ENCODE measurements around the gene AGTRAP. TPM values are rescaled to one million over a fixed set of nuclear protein-coding genes. Genes with fewer than 3 reads are reported as not detected.

The AGTRAP gene
- total and polyA plus RNA-seq, 4 donors, result 37.0 to 266 (median 83.3) TPM

DNA sequence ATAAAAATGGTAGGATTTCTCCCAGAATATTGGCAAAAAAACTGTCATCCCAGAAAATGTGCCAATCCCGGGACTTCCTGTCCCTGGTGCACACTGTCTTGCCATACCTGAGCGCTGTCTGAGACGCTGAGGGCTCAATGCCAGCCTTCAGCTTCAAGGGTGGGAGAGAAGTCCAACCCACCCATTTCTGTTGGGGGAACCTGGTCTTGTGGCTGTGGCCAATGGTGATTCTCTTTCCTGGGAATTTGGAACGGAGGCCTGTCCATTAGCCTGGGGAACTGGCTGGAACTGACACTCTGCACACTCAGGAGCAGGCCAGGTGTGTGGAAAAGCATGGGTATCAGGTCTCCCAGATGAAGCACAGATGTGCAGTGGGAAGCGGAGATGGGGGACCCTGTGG, 63.2 kb downstream of the AGTRAP start:
- Histone ChIP-seq H3K4me3 (no peak overlapping the region), H3K4me1 (ENCODE audit: control insufficient read depth in 5 of 5, insufficient read depth in 5 of 5, low read length in 5 of 5) (peaks cover 0 to 23% (median 8%) of the 10 kb centered on the region in 5 donors), H3K27me3 (ENCODE audit: control insufficient read depth in 3 of 3, insufficient read depth in 3 of 3, low read length in 2 of 3) (no peaks in the 10 kb centered on the region), H3K27ac (ENCODE audit: low read depth in 1 of 2, low read length in 1 of 2) (no peak overlapping the region), H3K9me3 (ENCODE audit: control insufficient read depth in 4 of 4, insufficient read depth in 3 of 4, low read length in 3 of 4) (peaks cover 0 to 6% (median 0%) of the 10 kb centered on the region in 4 donors), H3K36me3 (ENCODE audit: control insufficient read depth in 4 of 4, insufficient read depth in 4 of 4, low read length in 4 of 4) (peaks cover 4 to 45% (median 16%) of the 10 kb centered on the region in 4 donors), H3K9ac (ENCODE audit: insufficient read depth in 1 of 2, low read length in 2 of 2) (no peak overlapping the region)
- TF ChIP-seq, protein P1, sequence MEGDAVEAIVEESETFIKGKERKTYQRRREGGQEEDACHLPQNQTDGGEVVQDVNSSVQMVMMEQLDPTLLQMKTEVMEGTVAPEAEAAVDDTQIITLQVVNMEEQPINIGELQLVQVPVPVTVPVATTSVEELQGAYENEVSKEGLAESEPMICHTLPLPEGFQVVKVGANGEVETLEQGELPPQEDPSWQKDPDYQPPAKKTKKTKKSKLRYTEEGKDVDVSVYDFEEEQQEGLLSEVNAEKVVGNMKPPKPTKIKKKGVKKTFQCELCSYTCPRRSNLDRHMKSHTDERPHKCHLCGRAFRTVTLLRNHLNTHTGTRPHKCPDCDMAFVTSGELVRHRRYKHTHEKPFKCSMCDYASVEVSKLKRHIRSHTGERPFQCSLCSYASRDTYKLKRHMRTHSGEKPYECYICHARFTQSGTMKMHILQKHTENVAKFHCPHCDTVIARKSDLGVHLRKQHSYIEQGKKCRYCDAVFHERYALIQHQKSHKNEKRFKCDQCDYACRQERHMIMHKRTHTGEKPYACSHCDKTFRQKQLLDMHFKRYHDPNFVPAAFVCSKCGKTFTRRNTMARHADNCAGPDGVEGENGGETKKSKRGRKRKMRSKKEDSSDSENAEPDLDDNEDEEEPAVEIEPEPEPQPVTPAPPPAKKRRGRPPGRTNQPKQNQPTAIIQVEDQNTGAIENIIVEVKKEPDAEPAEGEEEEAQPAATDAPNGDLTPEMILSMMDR (IDR thresholded peaks at IDR 0.05; ENCODE audit: control extremely low read depth, extremely low read depth), result no peak
- DNase-seq (no peak), ATAC-seq (ENCODE audit: insufficient read depth, low FRiP score) (no peak)
- WGBS, 2 donors, result 97 to 98% methylated on average over 5 of the region's 5 CpGs

DNA sequence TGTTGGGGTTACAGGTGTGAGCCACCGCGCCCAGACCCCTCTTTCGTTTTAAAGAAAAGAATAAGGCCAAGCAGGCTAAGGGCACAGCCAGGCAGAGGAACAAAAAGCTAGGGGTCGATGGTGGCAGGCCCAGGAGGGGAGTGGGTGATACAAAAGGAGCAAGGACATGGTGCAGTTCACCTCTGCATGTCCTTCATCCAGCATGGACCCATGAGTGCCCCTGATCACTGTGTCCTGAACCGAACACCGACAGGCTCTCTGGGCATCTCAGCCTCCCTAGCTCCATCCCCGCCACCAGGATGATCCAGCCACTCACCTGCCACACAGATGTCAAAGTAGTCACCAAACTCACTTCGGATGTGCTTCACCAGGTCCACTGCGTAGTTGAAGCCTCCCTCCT, 64.0 kb downstream of the AGTRAP start:
- Histone ChIP-seq H3K4me1 (ENCODE audit: control insufficient read depth in 5 of 5, insufficient read depth in 5 of 5, low read length in 5 of 5) (peaks cover 5 to 30% (median 12%) of the 10 kb centered on the region in 5 donors), H3K36me3 (ENCODE audit: control insufficient read depth in 4 of 4, insufficient read depth in 4 of 4, low read length in 4 of 4) (peaks cover 0 to 38% (median 11%) of the 10 kb centered on the region in 4 donors), H3K4me3 (no peak overlapping the region), H3K27me3 (ENCODE audit: control insufficient read depth in 3 of 3, insufficient read depth in 3 of 3, low read length in 2 of 3) (no peaks in the 10 kb centered on the region), H3K27ac (ENCODE audit: low read depth in 1 of 2, low read length in 1 of 2) (peak overlapping the region in 1 of 2 donors; percentile 21), H3K9ac (ENCODE audit: insufficient read depth in 1 of 2, low read length in 2 of 2) (no peak overlapping the region), H3K9me3 (ENCODE audit: control insufficient read depth in 4 of 4, insufficient read depth in 3 of 4, low read length in 3 of 4) (peaks cover 0 to 6% (median 0%) of the 10 kb centered on the region in 4 donors)
- ATAC-seq (ENCODE audit: insufficient read depth, low FRiP score), result no peak
- 97 to 98% methylated on average over 9 of the region's 9 CpGs for WGBS, 2 donors
- DNase-seq, result no peak
- TF ChIP-seq, protein P1 (IDR thresholded peaks at IDR 0.05; ENCODE audit: control extremely low read depth, extremely low read depth), result no peak

DNA sequence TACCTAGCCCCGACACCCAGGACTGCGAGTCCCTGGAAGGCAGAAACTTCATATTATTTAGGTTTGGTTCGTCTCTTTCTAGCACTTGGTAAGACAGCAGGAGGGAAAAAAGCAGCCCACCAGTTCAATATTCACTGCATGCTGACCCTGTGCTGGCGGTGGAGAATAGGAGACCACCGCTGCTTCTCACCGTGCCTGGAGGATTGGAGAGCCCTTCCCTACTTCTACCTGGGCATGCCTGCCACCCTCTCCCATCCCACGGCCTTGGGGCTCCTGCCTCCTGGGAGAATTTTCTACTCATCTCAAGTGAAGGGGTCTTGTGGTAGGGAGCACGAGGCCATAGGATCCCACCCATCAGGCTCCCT, 64.4 kb downstream of the AGTRAP start:
- peaks cover 0 to 6% (median 0%) of the 10 kb centered on the region in 4 donors for H3K9me3 ChIP-seq (ENCODE audit: control insufficient read depth in 4 of 4, insufficient read depth in 3 of 4, low read length in 3 of 4)
- ATAC-seq (ENCODE audit: insufficient read depth, low FRiP score) (no peak), DNase-seq (no peak)
- no peak overlapping the region for H3K9ac ChIP-seq (ENCODE audit: insufficient read depth in 1 of 2, low read length in 2 of 2)
- H3K4me3 ChIP-seq, result no peak overlapping the region
- TF ChIP-seq, protein P1 (IDR thresholded peaks at IDR 0.05; ENCODE audit: control extremely low read depth, extremely low read depth), result no peak
- H3K36me3 ChIP-seq (ENCODE audit: control insufficient read depth in 4 of 4, insufficient read depth in 4 of 4, low read length in 4 of 4), result peaks cover 0 to 33% (median 8%) of the 10 kb centered on the region in 4 donors
- 96 to 97% methylated on average over 8 of the region's 8 CpGs for WGBS, 2 donors
- peaks cover 5 to 34% (median 12%) of the 10 kb centered on the region in 5 donors for H3K4me1 ChIP-seq (ENCODE audit: control insufficient read depth in 5 of 5, insufficient read depth in 5 of 5, low read length in 5 of 5)
- H3K27ac ChIP-seq (ENCODE audit: low read depth in 1 of 2, low read length in 1 of 2), result peak overlapping the region; percentile 8 to 21
- no peaks in the 10 kb centered on the region for H3K27me3 ChIP-seq (ENCODE audit: control insufficient read depth in 3 of 3, insufficient read depth in 3 of 3, low read length in 2 of 3)

Other genes starting within 250 kb of the AGTRAP start
- gene FBXO2, start 81.7 kb upstream of the AGTRAP start, total RNA-seq, result 10 to 100 TPM in 1 of 2 donors, under 1 TPM in 1; 0.20 to 10.7 TPM
- gene FBXO2, start 81.7 kb upstream of the AGTRAP start, polyA plus RNA-seq, result 10 to 100 TPM in 1 of 2 donors, 1 to 10 TPM in 1; 9.5 to 12.5 TPM
- 10 to 100 TPM; 14.0 to 14.4 TPM for gene FBXO44, start 81.3 kb upstream of the AGTRAP start, total RNA-seq
- 10 to 100 TPM; 10.6 to 19.6 TPM for gene FBXO44, start 81.3 kb upstream of the AGTRAP start, polyA plus RNA-seq
- gene FBXO6, start 71.9 kb upstream of the AGTRAP start, total RNA-seq, result 10 to 100 TPM in 1 of 2 donors, 1 to 10 TPM in 1; 8.7 to 14.7 TPM
- gene FBXO6, start 71.9 kb upstream of the AGTRAP start, polyA plus RNA-seq, result 10 to 100 TPM; 18.3 to 32.0 TPM
- 10 to 100 TPM; 23.4 to 28.1 TPM for gene MAD2L2, start 55.0 kb upstream of the AGTRAP start, total RNA-seq
- 10 to 100 TPM; 32.8 to 61.9 TPM for gene MAD2L2, start 55.0 kb upstream of the AGTRAP start, polyA plus RNA-seq
- under 1 TPM; 0.06 to 0.31 TPM for gene DRAXIN, start 44.4 kb upstream of the AGTRAP start, total RNA-seq
- gene DRAXIN, start 44.4 kb upstream of the AGTRAP start, polyA plus RNA-seq, result under 1 TPM; 0.04 to 0.22 TPM
- 1 to 10 TPM in 1 of 2 donors, under 1 TPM in 1; 0.91 to 7.2 TPM for gene C1orf167, start 26.1 kb downstream of the AGTRAP start, total RNA-seq
- 10 to 100 TPM; 11.0 to 11.3 TPM for gene C1orf167, start 26.1 kb downstream of the AGTRAP start, polyA plus RNA-seq
- gene MTHFR, start 69.8 kb downstream of the AGTRAP start, total RNA-seq, result 10 to 100 TPM; 34.0 to 61.4 TPM
- 10 to 100 TPM; 20.6 to 26.1 TPM for gene MTHFR, start 69.8 kb downstream of the AGTRAP start, polyA plus RNA-seq
- 10 to 100 TPM; 16.7 to 35.7 TPM for gene CLCN6, start 70.1 kb downstream of the AGTRAP start, total RNA-seq
- 10 to 100 TPM; 17.9 to 18.2 TPM for gene CLCN6, start 70.1 kb downstream of the AGTRAP start, polyA plus RNA-seq
- gene NPPA, start 111.6 kb downstream of the AGTRAP start, total RNA-seq, result 10 to 100 TPM in 1 of 2 donors, not detected in 1; 19.8 TPM
- 1 to 10 TPM in 1 of 2 donors, under 1 TPM in 1; 0.81 to 6.7 TPM for gene NPPA, start 111.6 kb downstream of the AGTRAP start, polyA plus RNA-seq
- 1 to 10 TPM in 1 of 2 donors, not detected in 1; 3.6 TPM for gene NPPB, start 122.8 kb downstream of the AGTRAP start, total RNA-seq
- 1 to 10 TPM in 1 of 2 donors, under 1 TPM in 1; 0.45 to 1.1 TPM for gene NPPB, start 122.8 kb downstream of the AGTRAP start, polyA plus RNA-seq
- gene KIAA2013, start 190.3 kb downstream of the AGTRAP start, total RNA-seq, result 10 to 100 TPM; 28.1 to 54.5 TPM
- gene KIAA2013, start 190.3 kb downstream of the AGTRAP start, polyA plus RNA-seq, result 10 to 100 TPM; 34.0 to 48.3 TPM
- 10 to 100 TPM; 68.8 to 89.5 TPM for gene PLOD1, start 198.6 kb downstream of the AGTRAP start, total RNA-seq
- gene PLOD1, start 198.6 kb downstream of the AGTRAP start, polyA plus RNA-seq, result 100 to 1,000 TPM in 1 of 2 donors, 10 to 100 TPM in 1; 33.5 to 112 TPM
- gene MFN2, start 244.3 kb downstream of the AGTRAP start, total RNA-seq, result 10 to 100 TPM; 26.7 to 70.8 TPM
- 10 to 100 TPM; 30.4 to 49.3 TPM for gene MFN2, start 244.3 kb downstream of the AGTRAP start, polyA plus RNA-seq

Measured in lung (tissue), 12 donors.